GM21447 (cell line): ENCODE results near the gene ADGRA3.

Source experiments
- ATAC-seq: cut with Tn5 transposase; IDR thresholded peaks from one replicate; pipeline ENCODE4 v1.9.1; 2021; ENCODE audit not compliant: unreplicated experiment

Gene ADGRA3

GRCh38 chr4:22454216-22454838, 61.5 kb downstream of the ADGRA3 start:
- no peak for ATAC-seq

DNA sequence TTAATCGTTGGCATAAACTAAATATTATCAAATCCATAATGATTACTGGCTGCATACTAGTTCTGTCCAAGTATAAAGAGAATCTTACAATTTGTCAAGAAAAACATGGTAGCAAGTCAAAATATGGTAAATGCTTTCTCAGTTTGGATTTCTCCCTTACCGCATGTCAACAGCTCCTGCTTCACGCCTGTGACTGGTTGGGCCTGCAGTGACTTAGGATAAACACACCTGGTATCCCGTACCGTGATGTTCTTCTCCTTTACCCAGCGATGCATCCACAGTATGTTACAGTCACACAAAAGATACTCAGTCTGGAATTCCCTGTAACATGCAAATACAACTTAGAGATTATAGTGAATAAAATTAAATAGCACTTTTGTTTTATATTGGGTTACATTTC, 71.1 kb downstream of the ADGRA3 start:
- ATAC-seq: no peak

- no peak for ATAC-seq
Measured at GRCh38 chr4:22442956-22443355, 72.9 kb downstream of the ADGRA3 start.

DNA sequence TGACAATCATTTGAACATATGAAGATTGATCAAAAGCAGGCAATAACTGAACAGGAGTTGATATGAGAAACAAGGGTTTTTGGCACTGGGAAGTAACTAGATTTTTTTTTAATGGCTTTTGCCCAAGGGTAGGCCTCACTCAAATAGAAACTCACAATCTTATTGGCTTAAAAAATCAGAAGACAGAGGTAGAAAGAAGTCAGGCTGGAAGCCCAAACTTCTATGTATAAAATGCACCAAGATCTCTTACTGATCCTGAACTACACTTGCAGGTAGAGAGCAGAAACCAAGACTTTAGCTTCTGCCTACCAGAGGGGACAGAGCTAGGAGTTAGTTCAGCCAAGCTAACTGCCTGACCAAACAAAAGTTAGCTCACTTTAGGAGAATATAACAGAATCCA, 74.9 kb downstream of the ADGRA3 start:
- no peak for ATAC-seq

GRCh38 chr4:22439947-22440346, 75.9 kb downstream of the ADGRA3 start:
- ATAC-seq: no peak

DNA sequence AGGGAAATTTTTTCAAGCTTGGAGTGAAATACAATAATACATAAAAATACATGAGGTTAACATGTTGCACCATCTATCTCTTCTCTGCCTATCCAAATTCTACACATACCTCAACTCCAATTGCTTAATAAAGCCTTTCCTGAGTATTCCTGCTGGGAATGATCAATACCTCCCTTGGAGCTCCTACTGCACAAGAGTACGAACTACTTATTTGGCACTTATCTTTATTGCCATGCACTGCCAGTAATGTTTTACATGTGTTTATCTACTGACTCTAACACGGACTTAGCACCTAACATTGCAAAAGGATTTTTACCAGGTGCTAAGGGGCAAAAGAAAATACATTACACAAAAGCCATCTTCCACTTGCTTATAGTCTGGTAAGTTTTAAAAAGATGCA, 80.2 kb downstream of the ADGRA3 start:
- ATAC-seq: no peak

DNA sequence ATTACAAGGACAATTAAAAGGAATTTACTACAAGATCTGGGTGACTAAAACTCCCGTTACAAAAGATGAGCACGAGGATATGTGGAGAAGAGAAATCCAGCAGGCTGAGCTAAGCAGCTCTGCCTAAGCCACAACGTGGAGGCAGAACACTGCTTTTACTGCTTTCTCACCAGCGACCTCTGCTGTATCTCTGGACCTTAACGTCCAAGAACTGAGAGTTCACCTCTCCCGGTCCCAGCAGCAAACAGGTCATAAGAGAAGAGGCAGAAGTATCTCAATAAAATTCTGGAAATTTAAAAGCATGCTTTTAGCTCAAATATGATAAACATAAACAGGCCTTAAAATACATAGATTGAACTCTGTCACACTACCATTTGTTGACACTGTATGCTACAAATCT, 81.0 kb downstream of the ADGRA3 start:
- no peak for ATAC-seq

DNA sequence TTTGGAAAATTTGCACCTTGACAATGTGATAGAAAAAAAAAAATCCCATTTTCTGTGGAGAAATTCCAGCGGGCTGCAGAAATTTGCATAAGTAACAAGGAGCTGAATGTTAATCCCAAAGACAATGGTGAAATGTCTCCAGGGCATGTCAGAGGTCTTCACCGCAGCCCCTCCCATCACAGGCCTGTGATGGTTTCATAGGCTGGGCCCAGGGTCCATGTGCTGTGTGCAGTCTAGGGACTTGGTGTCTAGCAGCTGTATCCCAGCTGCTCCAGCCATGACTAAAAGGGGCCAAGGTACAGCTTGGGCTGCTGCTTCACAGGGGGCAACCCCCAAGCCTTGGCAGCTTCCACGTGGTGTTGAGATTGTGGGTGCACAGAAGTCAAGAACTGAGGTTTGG, 85.2 kb downstream of the ADGRA3 start:
- ATAC-seq: no peak

GRCh38 chr4:22428441-22428840, 87.4 kb downstream of the ADGRA3 start:
- no peak for ATAC-seq

GRCh38 chr4:22427675-22428074, 88.2 kb downstream of the ADGRA3 start:
- no peak for ATAC-seq

DNA sequence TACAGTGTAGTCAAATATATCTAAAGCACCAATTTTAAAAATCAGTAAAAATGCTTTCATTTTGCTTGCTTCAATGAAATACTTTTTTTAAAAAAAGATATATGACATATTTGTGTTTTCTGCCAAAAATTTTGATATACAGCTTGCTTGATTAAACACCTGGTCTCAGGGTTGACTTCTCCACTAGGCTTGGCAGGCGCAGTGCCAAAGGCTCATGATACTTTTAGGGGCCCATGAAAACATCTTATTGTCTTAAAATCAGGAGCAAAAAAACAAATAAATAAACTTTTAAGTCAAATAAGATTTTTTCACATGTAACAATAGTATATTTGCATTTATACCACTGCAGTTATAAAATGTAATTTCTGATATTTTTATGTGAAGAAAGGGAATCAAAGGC, 95.6 kb downstream of the ADGRA3 start:
- ATAC-seq: no peak

DNA sequence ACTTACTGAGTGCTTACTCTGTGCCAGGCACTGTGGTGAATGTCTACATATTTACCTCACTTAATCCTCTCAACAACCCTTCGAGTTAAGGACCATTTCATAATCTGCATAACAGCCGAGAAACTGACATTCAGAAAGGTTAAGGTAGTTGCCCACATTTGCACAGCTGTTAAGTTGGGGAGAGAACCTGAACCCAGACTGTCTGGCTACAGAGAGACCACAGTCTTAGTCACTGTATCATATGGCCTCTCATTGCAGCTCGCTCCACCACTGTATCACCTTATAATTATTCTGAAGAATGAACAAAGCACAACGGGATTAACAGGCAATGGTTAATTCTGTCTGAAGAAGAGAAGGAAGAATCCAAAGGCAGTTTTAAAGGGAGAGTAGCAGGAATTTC, 98.5 kb downstream of the ADGRA3 start:
- no peak for ATAC-seq

DNA sequence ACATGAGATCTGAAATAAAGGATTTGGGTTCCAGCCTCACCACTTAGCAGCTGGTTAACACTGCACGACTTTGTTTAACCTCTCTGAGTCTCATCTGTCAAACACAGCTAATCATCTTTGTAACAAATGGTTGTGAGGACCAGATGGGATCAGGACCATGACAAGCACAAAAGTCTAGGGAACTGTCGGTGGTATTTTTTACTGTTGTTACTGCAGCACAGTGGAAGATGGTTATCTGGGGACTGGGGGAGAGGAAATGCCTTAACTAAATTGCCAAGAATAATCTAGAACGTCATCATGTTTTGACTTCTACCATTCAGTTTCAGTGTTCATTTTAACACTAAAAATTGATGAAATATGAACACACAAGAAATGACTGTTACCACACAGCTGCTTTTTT, 99.5 kb downstream of the ADGRA3 start:
- no peak for ATAC-seq

GRCh38 chr4:22414833-22415232, 101.0 kb downstream of the ADGRA3 start:
- no peak for ATAC-seq

GRCh38 chr4:22413471-22413870, 102.4 kb downstream of the ADGRA3 start:
- no peak for ATAC-seq

- ATAC-seq: no peak
Measured at GRCh38 chr4:22412013-22412412, 103.9 kb downstream of the ADGRA3 start.

- no peak for ATAC-seq
Measured at GRCh38 chr4:22410645-22411247, 105.1 kb downstream of the ADGRA3 start.

DNA sequence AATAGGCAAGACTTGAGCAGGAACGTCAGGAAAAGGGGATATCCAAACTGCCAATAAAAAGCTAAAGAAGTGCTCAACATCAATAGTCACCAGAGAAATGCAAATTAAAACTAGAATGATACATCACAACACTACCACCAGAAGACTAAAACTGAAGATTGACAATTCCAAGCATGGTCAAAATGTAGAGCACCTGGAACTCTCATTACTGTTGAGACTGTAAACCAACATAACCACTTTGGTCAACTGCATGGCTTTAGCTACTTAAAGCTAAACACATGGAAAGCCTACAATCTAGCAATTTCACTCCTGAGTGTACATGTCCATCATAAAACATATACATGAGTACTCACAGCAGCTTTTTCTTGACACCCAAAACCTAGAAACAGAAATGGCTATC, 107.4 kb downstream of the ADGRA3 start:
- ATAC-seq: no peak

GRCh38 chr4:22407361-22407760, 108.5 kb downstream of the ADGRA3 start:
- ATAC-seq: no peak

- ATAC-seq: no peak
Measured at GRCh38 chr4:22398671-22399070, 117.2 kb downstream of the ADGRA3 start.

DNA sequence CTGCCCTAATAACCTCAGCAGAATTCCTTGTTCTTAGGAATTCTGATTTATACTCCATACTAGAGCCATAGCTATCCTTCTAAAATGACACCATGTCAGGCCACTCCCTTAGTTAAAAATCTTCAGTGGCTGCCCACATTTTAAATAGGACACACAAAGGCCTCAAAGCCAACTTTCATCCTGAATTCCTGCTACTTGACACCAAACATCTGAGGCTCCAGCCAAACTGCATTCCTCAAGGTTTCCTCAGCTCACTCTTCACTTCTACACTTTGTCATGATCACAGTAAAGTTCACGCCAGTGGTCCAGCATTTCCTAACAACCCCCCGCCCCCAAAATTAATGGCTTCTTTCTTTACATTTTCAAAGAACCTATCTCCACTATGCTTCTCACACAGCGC, 124.3 kb downstream of the ADGRA3 start:
- no peak for ATAC-seq

- ATAC-seq: peak; percentile 53
Measured at GRCh38 chr4:22389240-22389870, 126.5 kb downstream of the ADGRA3 start.

GRCh38 chr4:22385611-22386011, 130.3 kb downstream of the ADGRA3 start:
- ATAC-seq: no peak
